Lower leg skin (tissue), 3 donors: Measurements from ENCODE around the gene CMIP.

ENCODE experiments used
- CTCF ChIP-seq, 3 donors: fragments of 450-650 bp; IDR thresholded peaks; one replicate each; pipeline ENCODE4 v1.5.1; 2016; ENCODE audit warnings: antibody characterized with exemption in 3 of 3, mild to moderate bottlenecking in 3 of 3, moderate library complexity in 2 of 3
- POLR2A ChIP-seq, 2 donors: fragments of 450-650 bp; IDR thresholded peaks; one replicate each; pipeline ENCODE4 v1.6.1; 2016 to 2017; ENCODE audit warnings: antibody characterized with exemption in 2 of 2, mild to moderate bottlenecking in 1 of 2, moderate library complexity in 1 of 2

GRCh38 chr16:81684901-81685300, 240.3 kb downstream of the CMIP start:
- no peak for TF ChIP-seq POLR2A (IDR thresholded peaks at IDR 0.05)
- no peak for TF ChIP-seq CTCF (IDR thresholded peaks at IDR 0.05)
